WI38 (cell line): ENCODE measurements around the gene GABPB1.
A peak's percentile ranks its signal among the peaks of the same experiment; 100 is the strongest.

Experiments
- H3K4me3 ChIP-seq: 2 replicates; pipeline ENCODE4 v1.5.1; 2011; ENCODE audit warnings: low read depth, mild to moderate bottlenecking, control low read depth, low read length
- TF ChIP-seq, protein P1 (sequence below): IDR thresholded peaks from 2 replicates; pipeline ENCODE4 v1.5.1; 2012; ENCODE audit warnings: low read depth, mild to moderate bottlenecking, control low read depth, low read length

Gene GABPB1

GRCh38 chr15:50355619-50355905 lies 564 bp upstream of the GABPB1 start:
- peak overlapping the region; percentile 80 for H3K4me3 ChIP-seq

DNA sequence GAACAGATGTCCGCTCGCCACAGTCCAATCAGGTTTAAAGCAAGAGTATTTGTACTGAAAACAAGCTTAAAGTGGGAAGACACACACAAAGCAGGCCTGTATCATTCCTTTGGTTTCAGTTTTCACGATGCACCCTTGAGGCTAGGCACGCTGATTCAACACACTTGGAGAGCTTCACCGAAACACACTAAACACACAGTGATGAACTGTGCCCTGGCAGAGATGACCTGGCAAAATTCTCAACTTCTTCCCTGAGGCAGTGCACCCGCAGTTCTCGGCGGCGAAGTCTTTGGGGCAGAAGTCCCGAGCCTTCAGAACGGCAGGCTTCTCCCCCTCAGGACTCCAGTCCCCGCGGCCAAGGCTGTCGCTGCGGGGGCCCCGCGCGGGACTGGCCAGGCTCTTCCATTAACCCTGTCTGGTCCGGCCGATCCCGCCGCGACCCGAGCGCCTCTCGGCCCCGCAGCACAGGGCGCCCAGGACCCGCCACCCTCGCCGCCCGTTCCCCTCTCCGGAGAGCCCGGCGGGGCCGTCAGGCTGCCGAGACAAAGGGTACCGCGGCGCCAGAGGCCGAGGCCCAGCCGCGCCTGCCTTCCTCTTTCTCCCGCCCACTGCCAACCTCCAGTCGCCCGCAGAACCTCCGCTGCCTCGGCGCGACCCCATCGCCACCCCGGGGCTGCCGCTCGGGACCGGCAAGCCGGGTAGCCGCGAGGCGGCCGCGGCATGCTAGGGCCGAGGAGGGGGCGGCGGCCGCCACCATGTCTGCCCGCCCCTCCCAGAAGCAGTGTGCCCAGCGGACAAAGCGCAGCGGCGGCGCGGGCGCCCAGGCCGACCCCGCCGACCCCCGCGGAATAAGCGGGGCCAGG lies 792 bp downstream of the GABPB1 start:
- H3K4me3 ChIP-seq: peak overlapping the region; percentile 80
- TF ChIP-seq, protein P1, sequence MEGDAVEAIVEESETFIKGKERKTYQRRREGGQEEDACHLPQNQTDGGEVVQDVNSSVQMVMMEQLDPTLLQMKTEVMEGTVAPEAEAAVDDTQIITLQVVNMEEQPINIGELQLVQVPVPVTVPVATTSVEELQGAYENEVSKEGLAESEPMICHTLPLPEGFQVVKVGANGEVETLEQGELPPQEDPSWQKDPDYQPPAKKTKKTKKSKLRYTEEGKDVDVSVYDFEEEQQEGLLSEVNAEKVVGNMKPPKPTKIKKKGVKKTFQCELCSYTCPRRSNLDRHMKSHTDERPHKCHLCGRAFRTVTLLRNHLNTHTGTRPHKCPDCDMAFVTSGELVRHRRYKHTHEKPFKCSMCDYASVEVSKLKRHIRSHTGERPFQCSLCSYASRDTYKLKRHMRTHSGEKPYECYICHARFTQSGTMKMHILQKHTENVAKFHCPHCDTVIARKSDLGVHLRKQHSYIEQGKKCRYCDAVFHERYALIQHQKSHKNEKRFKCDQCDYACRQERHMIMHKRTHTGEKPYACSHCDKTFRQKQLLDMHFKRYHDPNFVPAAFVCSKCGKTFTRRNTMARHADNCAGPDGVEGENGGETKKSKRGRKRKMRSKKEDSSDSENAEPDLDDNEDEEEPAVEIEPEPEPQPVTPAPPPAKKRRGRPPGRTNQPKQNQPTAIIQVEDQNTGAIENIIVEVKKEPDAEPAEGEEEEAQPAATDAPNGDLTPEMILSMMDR: no peak

More at GRCh38 chr15:50355619-50355905, 564 bp upstream of the GABPB1 start:
- TF ChIP-seq, protein P1: no peak

- H3K4me3 ChIP-seq: peak overlapping the region; percentile 80
- TF ChIP-seq, protein P1: no peak
Observed at GRCh38 chr15:50353251-50353974, 1.6 kb downstream of the GABPB1 start.

DNA sequence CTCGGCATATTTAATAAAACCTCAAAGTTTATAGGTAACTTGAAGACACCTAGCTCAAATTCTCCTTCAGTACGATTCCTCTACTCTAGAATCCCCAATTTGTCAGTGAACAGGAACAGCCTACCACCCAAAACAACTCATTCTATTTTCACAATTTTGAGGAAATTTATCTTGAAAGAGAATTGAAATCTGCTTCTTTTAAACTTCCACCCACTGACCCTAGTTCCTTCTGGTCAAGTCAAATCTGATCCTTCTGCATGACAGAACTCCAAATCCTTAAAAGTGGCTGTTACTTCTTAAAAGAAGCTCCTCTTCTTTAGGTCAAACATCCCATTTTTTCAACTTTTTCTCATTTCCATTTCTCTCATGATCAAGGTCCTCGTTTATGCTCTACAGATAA lies 4.4 kb downstream of the GABPB1 start:
- TF ChIP-seq, protein P1: no peak
- no peak overlapping the region for H3K4me3 ChIP-seq

- TF ChIP-seq, protein P1: no peak
Observed at GRCh38 chr15:50345298-50345697, 9.7 kb downstream of the GABPB1 start.

GRCh38 chr15:50344006-50344464 lies 11.0 kb downstream of the GABPB1 start:
- no peak overlapping the region for H3K4me3 ChIP-seq
- TF ChIP-seq, protein P1: no peak

More at GRCh38 chr15:50345298-50345697, 9.7 kb downstream of the GABPB1 start:
- no peak overlapping the region for H3K4me3 ChIP-seq

GRCh38 chr15:50341616-50342136 lies 13.3 kb downstream of the GABPB1 start:
- H3K4me3 ChIP-seq: no peak overlapping the region
- TF ChIP-seq, protein P1: no peak
